Rectal smooth muscle tissue (tissue), 1 donor: Measurements from ENCODE around the gene TNFAIP8.

Experiments used
- H3K27ac ChIP-seq: one replicate; pipeline ENCODE4 v1.7.0; 2013; ENCODE audit warnings: low read depth, low read length, inconsistent platforms
- H3K27me3 ChIP-seq: one replicate; pipeline ENCODE4 v1.7.0; 2013; ENCODE audit warnings: low read length; ENCODE audit not compliant: control insufficient read depth, insufficient read depth
- H3K36me3 ChIP-seq: one replicate; pipeline ENCODE4 v1.7.0; 2013; ENCODE audit warnings: low read length; ENCODE audit not compliant: control insufficient read depth, insufficient read depth
- H3K4me1 ChIP-seq: one replicate; pipeline ENCODE4 v1.7.0; 2013; ENCODE audit warnings: low read length; ENCODE audit not compliant: control insufficient read depth, insufficient read depth
- H3K4me3 ChIP-seq: one replicate; pipeline ENCODE4 v1.7.0; 2013; ENCODE audit warnings: low read length
- H3K9ac ChIP-seq: one replicate; pipeline ENCODE4 v1.7.0; 2013; ENCODE audit warnings: low read length

The TNFAIP8 gene

GRCh38 chr5:119397518-119398380 is 41.9 kb downstream of the TNFAIP8 start:
- Histone ChIP-seq H3K27ac (no peak overlapping the region), H3K9ac (no peak overlapping the region), H3K36me3 (no peaks in the 10 kb centered on the region), H3K27me3 (no peaks in the 10 kb centered on the region), H3K4me1 (no peaks in the 10 kb centered on the region), H3K4me3 (no peak overlapping the region)

GRCh38 chr5:119398727-119399466 is 43.1 kb downstream of the TNFAIP8 start:
- H3K9ac ChIP-seq, result no peak overlapping the region
- no peaks in the 10 kb centered on the region for H3K4me1 ChIP-seq
- no peak overlapping the region for H3K4me3 ChIP-seq
- H3K36me3 ChIP-seq, result no peaks in the 10 kb centered on the region
- no peak overlapping the region for H3K27ac ChIP-seq
- H3K27me3 ChIP-seq, result no peaks in the 10 kb centered on the region

- Histone ChIP-seq H3K4me1 (no peaks in the 10 kb centered on the region), H3K36me3 (no peaks in the 10 kb centered on the region), H3K9ac (no peak overlapping the region), H3K27me3 (no peaks in the 10 kb centered on the region), H3K4me3 (no peak overlapping the region), H3K27ac (no peak overlapping the region)
Measured at GRCh38 chr5:119400245-119400644, 44.4 kb downstream of the TNFAIP8 start.

DNA sequence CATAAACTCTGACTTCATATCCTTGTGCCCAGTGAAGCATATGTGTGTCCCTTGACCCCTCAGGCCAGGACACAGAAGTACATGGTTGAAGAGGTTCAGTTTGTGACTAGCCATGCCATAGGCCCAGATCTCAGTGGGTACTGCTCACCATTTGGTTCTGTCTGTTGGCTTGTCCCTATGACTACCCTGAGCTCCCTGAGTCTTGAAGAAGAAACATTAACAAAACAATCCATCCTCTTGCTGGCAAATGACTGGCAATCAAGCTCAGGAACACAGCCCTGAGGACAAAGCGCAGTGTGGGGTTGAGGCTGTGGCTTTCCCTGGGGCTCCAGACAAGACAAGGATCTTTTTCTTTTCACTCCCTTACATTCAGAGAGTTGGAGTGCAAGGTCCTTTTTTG is 46.3 kb downstream of the TNFAIP8 start:
- Histone ChIP-seq H3K4me3 (no peak overlapping the region), H3K27me3 (no peaks in the 10 kb centered on the region), H3K9ac (no peak overlapping the region), H3K4me1 (no peaks in the 10 kb centered on the region), H3K36me3 (no peaks in the 10 kb centered on the region), H3K27ac (no peak overlapping the region)

DNA sequence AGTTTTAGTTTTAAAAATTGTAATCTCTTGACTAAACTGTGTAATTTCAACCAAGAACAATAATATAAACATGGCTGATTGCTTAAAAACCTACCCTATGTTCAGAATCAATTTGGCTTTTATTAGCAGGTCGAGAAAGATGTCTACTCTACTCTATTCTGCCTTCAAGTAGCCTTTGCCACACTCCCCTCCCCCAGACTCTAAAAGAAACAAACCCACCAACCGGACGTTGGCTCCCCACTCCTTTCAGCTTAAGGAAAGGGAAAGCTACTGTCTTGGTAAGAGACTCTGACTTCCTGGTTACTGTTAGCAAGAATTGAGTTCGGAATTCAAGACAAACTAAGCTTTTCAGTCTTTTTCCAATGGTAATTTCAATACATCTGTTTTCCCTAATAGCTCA is 46.7 kb downstream of the TNFAIP8 start:
- no peak overlapping the region for H3K4me3 ChIP-seq
- H3K4me1 ChIP-seq, result no peaks in the 10 kb centered on the region
- no peaks in the 10 kb centered on the region for H3K27me3 ChIP-seq
- no peak overlapping the region for H3K27ac ChIP-seq
- H3K9ac ChIP-seq, result no peak overlapping the region
- no peaks in the 10 kb centered on the region for H3K36me3 ChIP-seq

GRCh38 chr5:119404033-119404432 is 48.2 kb downstream of the TNFAIP8 start:
- Histone ChIP-seq H3K27me3 (no peaks in the 10 kb centered on the region), H3K4me1 (no peaks in the 10 kb centered on the region), H3K9ac (no peak overlapping the region), H3K27ac (no peak overlapping the region), H3K36me3 (no peaks in the 10 kb centered on the region), H3K4me3 (no peak overlapping the region)

DNA sequence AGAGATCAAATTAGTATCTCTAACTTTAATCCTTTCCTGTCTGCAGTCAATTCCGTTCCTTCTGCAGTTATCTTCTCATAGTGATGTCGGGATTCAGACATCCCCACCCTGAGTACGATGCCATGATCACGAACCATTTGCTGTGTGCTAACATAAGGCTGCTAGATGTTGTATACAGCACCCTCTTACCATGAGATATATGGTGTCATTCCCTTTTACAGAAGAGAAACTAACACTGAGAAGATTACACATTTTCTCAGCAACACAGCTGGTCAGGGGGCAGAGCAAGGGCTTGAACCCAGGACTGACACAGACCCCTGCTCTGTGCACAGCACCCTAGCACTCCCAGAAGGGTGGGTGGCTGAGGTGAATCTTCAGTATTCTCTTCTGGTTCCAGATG is 49.6 kb downstream of the TNFAIP8 start:
- Histone ChIP-seq H3K27ac (no peak overlapping the region), H3K4me3 (no peak overlapping the region), H3K4me1 (no peaks in the 10 kb centered on the region), H3K36me3 (no peaks in the 10 kb centered on the region), H3K9ac (no peak overlapping the region), H3K27me3 (no peaks in the 10 kb centered on the region)

- no peak overlapping the region for H3K4me3 ChIP-seq
- no peaks in the 10 kb centered on the region for H3K27me3 ChIP-seq
- no peaks in the 10 kb centered on the region for H3K4me1 ChIP-seq
- H3K36me3 ChIP-seq, result no peaks in the 10 kb centered on the region
- H3K9ac ChIP-seq, result no peak overlapping the region
- no peak overlapping the region for H3K27ac ChIP-seq
Measured at GRCh38 chr5:119406551-119407110, 50.8 kb downstream of the TNFAIP8 start.

DNA sequence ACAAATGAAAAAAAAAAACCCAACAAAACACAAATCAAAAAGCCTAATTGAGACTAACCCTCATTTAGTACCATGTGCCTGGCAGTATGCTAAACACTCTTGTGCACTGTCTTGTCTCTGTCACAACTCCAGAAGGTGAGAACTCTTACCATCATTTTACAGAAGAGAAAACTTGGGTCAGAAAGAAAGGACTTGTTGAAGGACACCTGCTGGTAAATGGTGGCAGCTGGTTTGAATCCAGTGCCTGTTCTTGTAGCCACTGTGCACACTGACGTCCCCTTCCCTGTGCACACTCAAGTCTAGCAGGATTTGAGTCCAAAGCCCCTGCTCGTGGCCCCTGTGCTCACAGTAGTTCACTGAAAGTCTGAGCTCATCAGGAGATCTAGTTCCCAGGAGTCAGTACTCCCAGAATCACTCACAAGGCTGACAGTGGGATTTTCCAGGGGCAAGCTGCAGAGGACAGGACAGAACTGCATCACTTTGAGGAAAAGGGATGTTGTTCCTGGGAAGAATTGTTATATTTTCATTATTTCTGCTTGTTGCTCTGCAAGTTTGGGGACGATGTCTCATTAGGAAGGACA is 53.5 kb downstream of the TNFAIP8 start:
- Histone ChIP-seq H3K9ac (no peak overlapping the region), H3K27me3 (no peaks in the 10 kb centered on the region), H3K4me1 (no peaks in the 10 kb centered on the region), H3K4me3 (no peak overlapping the region), H3K36me3 (no peaks in the 10 kb centered on the region), H3K27ac (no peak overlapping the region)

- Histone ChIP-seq H3K4me1 (no peaks in the 10 kb centered on the region), H3K27me3 (no peaks in the 10 kb centered on the region), H3K27ac (no peak overlapping the region)
Measured at GRCh38 chr5:119410448-119411159, 54.8 kb downstream of the TNFAIP8 start.

DNA sequence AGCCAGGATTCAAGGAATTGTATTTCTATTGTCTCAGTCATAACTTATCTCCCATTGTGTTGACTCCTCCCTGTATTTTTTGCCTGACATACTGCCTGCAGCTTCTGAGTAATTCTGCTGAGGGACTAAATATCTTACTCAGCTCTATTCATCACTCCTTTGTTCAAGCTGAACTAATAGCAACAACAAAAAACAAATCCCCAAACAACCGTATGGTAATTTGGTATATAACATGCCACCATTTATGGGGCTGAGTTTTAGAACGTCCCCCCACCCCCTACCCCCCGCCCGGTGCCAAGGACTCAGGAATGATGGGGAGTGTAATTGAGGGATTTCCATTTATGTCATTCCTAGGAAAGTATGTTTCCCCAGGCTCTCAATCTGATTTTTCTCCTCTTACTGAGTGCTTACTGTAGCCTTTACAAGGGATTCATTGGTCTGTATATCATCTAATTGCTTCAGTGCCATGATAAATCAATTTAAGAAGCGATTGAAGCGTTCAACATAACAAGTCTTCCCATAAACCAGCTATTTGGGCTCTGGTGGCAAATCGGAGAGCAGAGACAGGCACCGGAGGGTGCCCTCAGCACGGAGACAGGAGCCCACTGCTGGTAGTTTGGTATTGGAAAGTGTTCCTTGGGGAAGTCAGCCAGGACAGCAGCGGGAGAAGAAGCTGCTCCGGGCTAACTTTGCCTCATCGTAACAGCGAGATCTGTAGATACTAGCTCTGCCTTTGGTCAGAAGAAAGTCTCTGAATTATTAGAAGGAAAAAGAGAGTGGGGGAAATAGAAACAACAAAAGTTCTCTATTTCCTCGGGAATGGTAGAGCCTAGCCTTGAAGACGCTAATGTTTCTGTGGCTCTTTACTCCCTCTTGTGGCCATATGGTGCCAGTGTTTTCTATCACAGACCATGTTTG is 55.8 kb downstream of the TNFAIP8 start:
- H3K4me3 ChIP-seq, result peak overlapping the region; percentile 73
- H3K27ac ChIP-seq, result peak overlapping the region; percentile 34
- no peaks in the 10 kb centered on the region for H3K27me3 ChIP-seq
- H3K36me3 ChIP-seq, result no peaks in the 10 kb centered on the region
- H3K4me1 ChIP-seq, result no peaks in the 10 kb centered on the region
- peak overlapping the region; percentile 50 for H3K9ac ChIP-seq

More at GRCh38 chr5:119410448-119411159, 54.8 kb downstream of the TNFAIP8 start:
- Histone ChIP-seq H3K4me3 (no peak overlapping the region), H3K9ac (no peak overlapping the region), H3K36me3 (no peaks in the 10 kb centered on the region)
